ENCODE measurements around the gene CDC42BPA. TPM values are rescaled to one million over a fixed set of nuclear protein-coding genes. Genes with fewer than 3 reads are reported as not detected.

Gene CDC42BPA
- total RNA-seq, 4 donors from 2014 or later: 49.0 to 102 (median 54.2) TPM

DNA sequence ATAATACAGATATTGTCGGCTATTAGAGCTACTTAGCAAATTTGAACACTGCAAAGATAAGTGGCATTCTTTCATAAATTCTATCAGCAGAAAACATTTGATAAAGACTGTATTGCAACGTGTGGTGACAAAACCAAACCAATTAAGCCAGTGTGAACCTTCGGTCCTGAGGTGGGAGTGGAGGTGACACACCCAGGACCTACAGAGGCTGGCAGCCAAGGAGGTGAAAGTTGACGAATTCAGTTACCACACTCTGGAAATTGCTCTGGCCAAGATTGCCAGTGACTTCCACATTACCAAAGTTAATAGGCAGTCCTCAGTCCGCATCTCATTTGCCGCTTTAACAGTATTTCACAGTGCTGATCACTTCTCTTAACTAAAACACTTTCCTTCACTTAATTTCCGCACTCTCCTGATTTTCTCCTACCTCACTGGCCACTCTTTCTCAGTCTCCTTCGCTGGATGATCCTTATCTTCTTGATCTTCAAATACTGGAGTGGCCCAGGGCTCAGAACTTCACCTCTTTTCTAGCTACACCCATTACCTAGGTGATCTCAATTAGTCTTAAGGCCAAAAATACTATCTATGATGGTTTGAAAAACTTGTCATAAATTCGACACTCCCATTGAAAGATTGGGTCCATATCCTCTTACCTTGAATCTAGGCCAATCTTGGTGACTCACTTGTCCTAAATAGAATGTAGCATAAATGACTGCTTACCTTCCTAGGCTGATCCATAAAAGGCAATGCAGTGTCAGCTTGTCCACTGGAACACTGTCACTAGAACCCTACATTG is 5.1 kb upstream of the CDC42BPA start:
- Histone ChIP-seq H3K4me1 (peaks cover 0 to 39% (median 9%) of the 10 kb centered on the region in 4 donors), H3K27me3 (no peaks in the 10 kb centered on the region), H3K27ac (peak overlapping the region; percentile 80 to 85 (median 82)), H3K36me3 (no peaks in the 10 kb centered on the region), H3K4me3 (no peak overlapping the region), H3K9me3 (no peaks in the 10 kb centered on the region)
- TF ChIP-seq POLR2A (IDR thresholded peaks at IDR 0.05): no peak
- TF ChIP-seq, protein P1, sequence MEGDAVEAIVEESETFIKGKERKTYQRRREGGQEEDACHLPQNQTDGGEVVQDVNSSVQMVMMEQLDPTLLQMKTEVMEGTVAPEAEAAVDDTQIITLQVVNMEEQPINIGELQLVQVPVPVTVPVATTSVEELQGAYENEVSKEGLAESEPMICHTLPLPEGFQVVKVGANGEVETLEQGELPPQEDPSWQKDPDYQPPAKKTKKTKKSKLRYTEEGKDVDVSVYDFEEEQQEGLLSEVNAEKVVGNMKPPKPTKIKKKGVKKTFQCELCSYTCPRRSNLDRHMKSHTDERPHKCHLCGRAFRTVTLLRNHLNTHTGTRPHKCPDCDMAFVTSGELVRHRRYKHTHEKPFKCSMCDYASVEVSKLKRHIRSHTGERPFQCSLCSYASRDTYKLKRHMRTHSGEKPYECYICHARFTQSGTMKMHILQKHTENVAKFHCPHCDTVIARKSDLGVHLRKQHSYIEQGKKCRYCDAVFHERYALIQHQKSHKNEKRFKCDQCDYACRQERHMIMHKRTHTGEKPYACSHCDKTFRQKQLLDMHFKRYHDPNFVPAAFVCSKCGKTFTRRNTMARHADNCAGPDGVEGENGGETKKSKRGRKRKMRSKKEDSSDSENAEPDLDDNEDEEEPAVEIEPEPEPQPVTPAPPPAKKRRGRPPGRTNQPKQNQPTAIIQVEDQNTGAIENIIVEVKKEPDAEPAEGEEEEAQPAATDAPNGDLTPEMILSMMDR (IDR thresholded peaks at IDR 0.05): no peak
- TF ChIP-seq EP300 (IDR thresholded peaks at IDR 0.05; ENCODE audit: low read depth): peak; percentile 69
- peak in 2 of 3 donors; percentile 44 to 76 for TF ChIP-seq POLR2AphosphoS5 (IDR thresholded peaks at IDR 0.05)
- DNase-seq: peak; percentile 90
- 48 to 62% methylated on average over 7 to 9 of the region's 9 CpGs for WGBS, 2 donors (ENCODE audit: low coverage in 1 of 2)
- intact Hi-C loops (cut with DNase I; ENCODE audit: low total_unique reads) (no loop called here), in situ Hi-C loops (cut with MboI; ENCODE audit: low pct_ligation_motif_present in 1 of 4, low pct_unique_long_range_greater_than_20kb in 1 of 4, low sequenced_read_pairs in 3 of 4) (no loop called here)

DNA sequence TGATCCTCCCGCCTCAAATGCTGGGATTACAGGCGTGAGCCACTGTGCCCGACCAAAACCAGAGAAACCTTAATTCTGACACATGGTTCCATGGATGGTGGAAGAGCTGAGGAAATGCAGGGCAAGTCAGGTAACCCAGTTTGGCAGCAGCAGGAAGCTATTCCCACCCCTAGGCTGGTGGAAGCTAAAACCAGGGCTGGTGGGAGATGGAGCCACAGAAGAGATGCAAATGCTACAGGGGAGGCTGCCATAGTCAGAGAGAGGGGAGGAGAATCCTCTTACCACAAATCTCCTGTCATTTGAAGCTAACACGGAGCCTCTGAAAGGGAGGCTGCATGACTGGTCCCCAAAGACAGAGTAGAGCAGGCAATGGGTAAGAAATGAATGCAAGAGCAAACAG is 4.1 kb upstream of the CDC42BPA start:
- Histone ChIP-seq H3K27ac (peak overlapping the region; percentile 80 to 85 (median 82)), H3K27me3 (no peaks in the 10 kb centered on the region), H3K4me1 (peaks cover 0 to 39% (median 9%) of the 10 kb centered on the region in 4 donors), H3K4me3 (no peak overlapping the region), H3K9me3 (no peaks in the 10 kb centered on the region), H3K36me3 (no peaks in the 10 kb centered on the region)
- WGBS, 2 donors (ENCODE audit: low coverage in 1 of 2): 68 to 82% methylated on average over 1 to 4 of the region's 4 CpGs
- in situ Hi-C loops (cut with MboI; ENCODE audit: low pct_ligation_motif_present in 1 of 4, low pct_unique_long_range_greater_than_20kb in 1 of 4, low sequenced_read_pairs in 3 of 4): no loop called here
- intact Hi-C loops (cut with DNase I; ENCODE audit: low total_unique reads): no loop called here
- TF ChIP-seq, protein P1 (IDR thresholded peaks at IDR 0.05): peak in 1 of 5 experiments; percentile 12
- TF ChIP-seq POLR2AphosphoS5 (IDR thresholded peaks at IDR 0.05): no peak
- TF ChIP-seq EP300 (IDR thresholded peaks at IDR 0.05; ENCODE audit: low read depth): no peak
- no peak for DNase-seq

DNA sequence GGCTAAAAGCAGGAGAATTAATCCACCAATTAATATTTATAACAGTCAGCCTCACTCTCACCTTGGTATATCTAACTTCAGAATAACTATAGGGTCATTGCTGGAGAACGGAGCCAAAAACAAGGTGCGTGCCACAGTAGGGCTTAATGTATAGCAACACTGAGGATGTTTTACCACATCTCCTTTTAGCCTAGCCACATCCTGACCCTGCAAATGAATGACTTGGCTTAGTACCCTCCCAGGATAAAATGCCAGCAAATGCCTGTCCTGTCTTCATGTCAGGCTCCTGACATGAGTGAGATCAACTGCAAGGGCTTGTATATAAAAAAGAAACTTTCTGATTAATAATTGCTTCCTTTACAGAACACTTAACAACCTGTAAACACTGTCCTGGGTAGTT is 2.7 kb upstream of the CDC42BPA start:
- no peak for DNase-seq
- in situ Hi-C loops (cut with MboI; ENCODE audit: low pct_ligation_motif_present in 1 of 4, low pct_unique_long_range_greater_than_20kb in 1 of 4, low sequenced_read_pairs in 3 of 4): no loop called here
- intact Hi-C loops (cut with DNase I; ENCODE audit: low total_unique reads): no loop called here
- peak overlapping the region in 3 of 4 donors; percentile 0 to 80 (median 32) for H3K27ac ChIP-seq
- peaks cover 0 to 39% (median 9%) of the 10 kb centered on the region in 4 donors for H3K4me1 ChIP-seq
- H3K27me3 ChIP-seq: no peaks in the 10 kb centered on the region
- no peaks in the 10 kb centered on the region for H3K9me3 ChIP-seq
- WGBS, 2 donors (ENCODE audit: low coverage in 1 of 2): 40 to 73% methylated on average over 1 to 2 of the region's 2 CpGs
- TF ChIP-seq POLR2A (IDR thresholded peaks at IDR 0.05) (no peak), POLR2AphosphoS5 (IDR thresholded peaks at IDR 0.05) (no peak), EP300 (IDR thresholded peaks at IDR 0.05; ENCODE audit: low read depth) (no peak)
- TF ChIP-seq, protein P1 (IDR thresholded peaks at IDR 0.05): no peak
- no peak overlapping the region for H3K4me3 ChIP-seq
- no peaks in the 10 kb centered on the region for H3K36me3 ChIP-seq

DNA sequence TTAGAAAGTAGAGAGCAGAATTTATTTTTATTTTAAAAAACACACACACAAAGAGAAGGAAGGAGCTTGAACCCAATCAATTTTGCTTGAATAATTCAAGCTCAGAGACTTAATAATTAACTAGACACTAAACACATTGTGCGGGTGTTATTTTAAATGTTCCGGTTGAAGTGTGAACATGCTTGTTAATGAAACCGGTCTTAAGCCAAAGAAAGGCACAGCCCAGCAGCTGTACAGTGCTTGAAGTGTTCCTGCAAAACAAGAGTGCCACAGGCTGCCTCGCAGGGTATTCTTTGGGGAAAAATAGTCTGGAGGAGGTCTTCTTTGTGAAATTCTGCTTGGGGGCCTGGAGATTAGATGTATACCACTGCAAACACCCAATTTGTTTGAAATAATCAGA is 2.2 kb upstream of the CDC42BPA start:
- in situ Hi-C loops (cut with MboI; ENCODE audit: low pct_ligation_motif_present in 1 of 4, low pct_unique_long_range_greater_than_20kb in 1 of 4, low sequenced_read_pairs in 3 of 4) (no loop called here), intact Hi-C loops (cut with DNase I; ENCODE audit: low total_unique reads) (no loop called here)
- Histone ChIP-seq H3K27me3 (no peaks in the 10 kb centered on the region), H3K27ac (peak overlapping the region; percentile 23 to 99 (median 56)), H3K36me3 (no peaks in the 10 kb centered on the region), H3K9me3 (no peaks in the 10 kb centered on the region), H3K4me3 (no peak overlapping the region), H3K4me1 (peaks cover 0 to 40% (median 9%) of the 10 kb centered on the region in 4 donors)
- DNase-seq: no peak
- TF ChIP-seq POLR2AphosphoS5 (IDR thresholded peaks at IDR 0.05): no peak
- TF ChIP-seq, protein P1 (IDR thresholded peaks at IDR 0.05): no peak
- TF ChIP-seq EP300 (IDR thresholded peaks at IDR 0.05; ENCODE audit: low read depth): no peak
- TF ChIP-seq POLR2A (IDR thresholded peaks at IDR 0.05): no peak
- 29 to 52% methylated on average over 1 to 4 of the region's 4 CpGs for WGBS, 2 donors (ENCODE audit: low coverage in 1 of 2)
